KOPT-K1 (cell line): Measurements from ENCODE around the gene AIFM3.
"Not testable (repeated sequence)": the region's sequence is repeated elsewhere in the genome, so short reads cannot be mapped to it uniquely, and the experiment has no call there.

Experiments used
- H3K27ac ChIP-seq: fragments of 200-600 bp; sonication (generic); 2 replicates; pipeline ENCODE4 v1.5.1; 2016; ENCODE audit warnings: antibody characterized with exemption, mild to moderate bottlenecking, low read depth, low read length; ENCODE audit not compliant: poor library complexity, severe bottlenecking
- H3K36me3 ChIP-seq: fragments of 200-600 bp; sonication (generic); 2 replicates; pipeline ENCODE4 v1.5.1; 2017; ENCODE audit warnings: antibody characterized with exemption, mild to moderate bottlenecking, low read length, moderate library complexity; ENCODE audit not compliant: insufficient read depth
- H3K9me3 ChIP-seq: fragments of 200-600 bp; sonication (generic); 2 replicates; pipeline ENCODE4 v1.5.1; 2017; ENCODE audit warnings: antibody characterized with exemption, low read length, mild to moderate bottlenecking; ENCODE audit not compliant: insufficient read depth, poor library complexity, severe bottlenecking

AIFM3 gene

DNA sequence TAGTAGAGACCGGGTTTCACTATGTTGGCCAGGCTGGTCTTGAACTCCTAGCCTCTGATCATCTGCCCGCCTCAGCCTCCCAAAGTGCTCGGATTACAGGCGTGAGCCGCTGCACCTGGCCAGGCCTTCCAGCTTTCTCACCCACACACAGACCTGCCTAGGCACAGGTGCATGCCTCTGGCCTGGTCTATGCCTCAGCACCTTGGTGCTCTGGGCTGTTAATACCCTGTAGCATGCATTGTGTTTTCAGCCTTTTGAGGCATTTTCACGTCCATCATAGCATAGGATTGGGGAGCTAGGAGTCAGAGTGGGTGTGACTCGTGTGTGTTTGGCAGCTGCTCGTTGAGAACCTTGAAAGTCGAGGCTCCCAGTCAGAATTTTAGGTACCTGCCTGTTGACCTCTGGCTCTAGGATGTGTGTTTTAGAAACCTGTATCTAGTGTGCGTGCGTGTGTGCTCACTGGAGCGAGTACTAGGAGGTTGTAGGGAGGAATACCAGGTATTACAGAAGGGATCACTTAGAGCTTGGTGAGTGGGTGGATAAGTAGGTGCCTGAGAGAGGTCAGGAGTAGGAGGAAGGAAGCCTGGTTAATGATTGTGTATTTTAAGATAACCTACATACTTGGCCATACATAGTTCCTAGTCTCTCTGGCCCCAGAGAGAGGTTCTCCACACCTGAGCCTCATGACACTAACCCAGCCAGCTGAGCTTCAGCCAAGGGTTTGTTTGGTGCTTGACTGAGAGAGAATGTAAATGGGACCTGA lies 29.8 kb upstream of the AIFM3 start:
- H3K36me3 ChIP-seq: peaks cover 93% of the 10 kb centered on the region
- no peak overlapping the region for H3K27ac ChIP-seq
- no peaks in the 10 kb centered on the region for H3K9me3 ChIP-seq

DNA sequence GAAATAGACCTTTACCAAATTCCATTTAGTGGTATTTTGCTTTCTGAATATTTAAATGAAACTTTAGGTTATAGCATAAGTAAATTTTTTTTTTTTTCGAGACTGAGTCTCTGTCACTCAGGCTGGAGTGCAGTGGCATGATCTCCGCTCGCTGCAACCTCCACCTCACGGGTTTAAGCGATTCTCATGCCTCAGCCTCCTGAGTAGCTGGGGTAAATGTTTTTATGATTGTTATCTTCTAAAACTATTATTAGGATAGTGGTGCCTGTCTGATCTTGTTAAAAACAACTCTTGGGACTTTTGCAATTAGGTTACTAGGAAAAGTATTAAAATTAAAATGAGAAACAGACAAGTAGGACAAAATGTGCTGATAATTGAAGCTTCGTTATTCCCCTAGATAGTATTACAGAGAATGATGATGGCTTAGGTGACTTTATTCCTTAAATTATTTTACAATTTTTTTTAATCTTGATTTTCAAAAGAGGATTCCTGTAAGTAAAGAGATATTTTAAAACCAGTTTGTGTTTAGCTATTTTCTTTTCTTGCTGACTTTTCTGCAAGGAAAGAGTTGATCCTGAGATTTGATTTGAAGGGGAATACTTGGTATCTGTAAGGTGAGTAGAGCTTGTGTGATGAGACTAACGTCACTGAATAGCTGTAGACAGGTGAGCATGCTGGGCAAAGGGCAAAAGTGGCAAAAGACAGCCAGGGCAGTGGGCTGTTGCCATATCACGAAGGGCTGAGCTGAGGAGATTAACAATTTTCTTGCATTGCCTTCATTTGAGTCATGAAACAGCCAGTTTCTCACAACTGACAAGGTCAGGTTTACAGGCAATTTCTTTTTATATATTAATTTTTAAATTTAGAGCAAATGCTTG lies 29.0 kb upstream of the AIFM3 start:
- Histone ChIP-seq H3K9me3 (no peaks in the 10 kb centered on the region), H3K36me3 (peaks cover 96% of the 10 kb centered on the region)

DNA sequence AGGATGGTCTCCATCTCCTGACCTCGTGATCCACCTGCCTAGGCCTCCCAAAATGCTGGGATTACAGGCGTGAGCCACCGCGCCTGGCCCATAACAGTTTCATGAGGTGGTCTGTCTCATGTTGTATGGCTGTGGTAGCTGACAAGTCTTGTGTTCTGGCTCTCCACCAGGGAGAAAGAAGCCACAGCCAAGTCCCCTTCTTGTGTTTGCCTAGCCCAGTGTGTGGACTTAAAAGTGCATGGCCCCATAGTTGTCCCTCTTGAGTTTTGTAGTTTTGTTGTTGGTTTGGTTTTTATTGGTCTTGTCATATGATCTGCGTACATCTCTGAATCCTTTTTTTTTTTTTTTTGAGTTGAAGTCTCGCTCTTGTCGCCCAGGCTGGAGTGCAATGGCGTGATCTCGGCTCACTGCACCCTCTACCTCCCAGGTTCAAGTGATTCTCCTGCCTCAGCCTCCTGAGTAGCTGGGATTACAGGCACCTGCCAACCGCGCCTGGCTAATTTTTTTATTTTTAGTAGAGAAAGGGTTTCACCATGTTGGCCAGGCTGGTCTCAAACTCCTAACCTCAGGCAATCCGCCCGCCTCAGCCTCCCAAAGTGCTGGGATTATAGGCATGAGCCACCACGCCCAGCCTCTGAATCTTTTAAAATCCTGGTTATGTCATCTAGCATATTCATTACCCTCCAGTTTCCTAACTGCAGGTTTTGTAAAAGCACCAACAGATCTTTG lies 27.4 kb upstream of the AIFM3 start:
- H3K27ac ChIP-seq, H3K9me3 ChIP-seq: not testable (repeated sequence)
- peaks cover 88% of the 10 kb centered on the region for H3K36me3 ChIP-seq

More for the DNA sequence above, 29.0 kb upstream of the AIFM3 start:
- H3K27ac ChIP-seq: no peak overlapping the region

- Histone ChIP-seq H3K27ac (no peak overlapping the region), H3K9me3 (no peaks in the 10 kb centered on the region), H3K36me3 (peaks cover 85% of the 10 kb centered on the region)
Observed at GRCh38 chr22:20940186-20940651, 26.8 kb upstream of the AIFM3 start.

- H3K9me3 ChIP-seq: no peaks in the 10 kb centered on the region
- peaks cover 85% of the 10 kb centered on the region for H3K36me3 ChIP-seq
Observed at GRCh38 chr22:20940904-20941385, 26.1 kb upstream of the AIFM3 start.

DNA sequence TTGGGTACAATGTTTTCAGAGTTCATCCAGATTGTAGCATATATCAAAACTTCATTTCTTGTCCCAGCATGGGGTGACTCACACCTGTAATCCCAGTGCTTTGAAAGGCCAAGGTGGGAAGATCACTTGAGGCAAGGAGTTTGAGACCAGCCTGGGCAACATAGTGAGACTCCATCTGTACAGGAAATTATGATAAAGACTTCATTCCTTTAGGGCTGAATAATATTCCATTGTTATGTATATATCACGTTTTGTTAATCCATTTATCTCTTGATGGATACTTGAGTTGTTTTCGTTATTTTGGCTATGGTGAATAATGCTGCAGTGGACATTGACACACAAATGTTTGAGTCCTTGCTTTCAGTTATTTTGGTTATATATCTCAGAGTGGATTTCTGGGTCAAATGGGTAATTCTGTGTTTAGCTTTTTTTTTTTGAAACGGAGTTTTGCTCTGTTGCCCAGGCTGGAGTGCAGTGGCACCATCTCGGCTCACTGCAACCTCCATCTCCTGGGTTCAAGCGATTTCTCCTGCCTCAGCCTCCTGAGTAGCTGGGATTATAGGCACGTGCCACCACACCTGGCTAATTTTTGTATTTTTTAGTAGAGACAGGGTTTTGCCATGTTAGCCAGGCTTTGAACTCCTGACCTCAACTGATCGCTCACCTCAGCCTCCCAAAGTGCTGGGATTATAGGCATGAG lies 24.7 kb upstream of the AIFM3 start:
- not testable (repeated sequence) for H3K9me3 ChIP-seq, H3K27ac ChIP-seq
- H3K36me3 ChIP-seq: peaks cover 85% of the 10 kb centered on the region

More at GRCh38 chr22:20940904-20941385, 26.1 kb upstream of the AIFM3 start:
- no peak overlapping the region for H3K27ac ChIP-seq

- no peak overlapping the region for H3K27ac ChIP-seq
Observed at GRCh38 chr22:20943104-20943933, 23.7 kb upstream of the AIFM3 start.

GRCh38 chr22:20944042-20944441 lies 23.0 kb upstream of the AIFM3 start:
- Histone ChIP-seq H3K27ac (no peak overlapping the region), H3K9me3 (no peaks in the 10 kb centered on the region), H3K36me3 (peaks cover 84% of the 10 kb centered on the region)

More at GRCh38 chr22:20943104-20943933, 23.7 kb upstream of the AIFM3 start:
- Histone ChIP-seq H3K36me3 (peaks cover 84% of the 10 kb centered on the region), H3K9me3 (no peaks in the 10 kb centered on the region)

DNA sequence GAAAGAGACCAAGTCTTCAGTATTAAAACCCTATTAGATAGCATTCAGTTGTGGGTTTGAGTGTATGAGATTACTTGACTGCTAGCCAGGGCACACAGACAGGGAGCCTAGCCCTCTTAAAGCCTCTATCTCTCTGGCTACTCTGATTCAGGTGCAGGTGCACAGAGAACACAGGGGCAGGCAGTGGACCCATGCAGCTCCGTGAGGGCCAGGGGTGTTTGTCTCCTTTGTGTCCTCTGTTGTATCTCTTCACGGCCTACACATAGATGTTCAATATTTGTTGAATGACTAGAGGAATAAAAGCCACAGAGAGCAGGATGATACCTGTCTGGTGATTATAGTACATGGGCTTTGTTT lies 21.5 kb upstream of the AIFM3 start:
- H3K27ac ChIP-seq: no peak overlapping the region
- peaks cover 84% of the 10 kb centered on the region for H3K36me3 ChIP-seq
- H3K9me3 ChIP-seq: no peaks in the 10 kb centered on the region

DNA sequence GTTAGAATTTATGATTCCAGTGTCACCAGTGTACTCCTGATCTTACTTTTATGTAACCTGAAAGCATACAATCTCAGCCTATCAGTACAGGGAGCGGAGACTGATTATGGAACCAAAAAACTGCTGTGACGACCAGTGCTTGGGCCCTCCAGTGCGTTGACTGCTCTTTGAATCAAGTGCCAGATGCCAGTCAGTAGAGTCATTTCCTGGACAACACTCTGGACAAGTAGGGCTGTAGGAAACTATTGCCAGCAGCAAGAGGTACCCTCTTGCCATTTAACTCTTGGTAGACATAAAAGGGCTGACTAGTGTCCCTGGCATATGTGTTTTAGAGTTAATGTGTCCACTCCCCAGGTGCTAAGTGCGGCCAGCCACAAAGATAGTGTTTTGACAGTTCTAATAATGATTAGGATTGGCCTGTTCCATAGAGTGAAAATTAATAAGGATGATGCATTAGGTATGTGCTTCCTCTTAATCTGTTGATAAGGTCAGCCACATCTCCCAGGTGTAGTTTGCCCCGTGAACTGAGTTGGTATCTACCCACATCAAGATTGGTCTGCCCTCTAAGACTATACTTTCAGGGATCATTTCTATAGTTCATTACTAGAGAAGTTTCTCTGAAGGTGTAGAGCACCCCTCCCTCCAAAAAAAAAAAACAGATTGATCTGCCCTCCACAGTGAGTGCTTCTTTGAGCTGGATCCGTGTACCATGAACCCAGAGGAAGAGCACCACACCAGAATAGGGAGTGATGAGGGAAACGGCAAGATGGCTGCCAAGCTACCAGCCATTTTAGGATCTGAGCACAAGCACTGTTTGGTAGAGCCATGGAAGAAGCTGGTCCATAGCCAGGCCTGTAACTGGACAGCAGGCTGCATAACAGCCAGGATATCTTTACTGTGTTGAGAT lies 20.7 kb upstream of the AIFM3 start:
- Histone ChIP-seq H3K27ac (no peak overlapping the region), H3K36me3 (peaks cover 85% of the 10 kb centered on the region), H3K9me3 (no peaks in the 10 kb centered on the region)

GRCh38 chr22:20946991-20947390 lies 20.1 kb upstream of the AIFM3 start:
- Histone ChIP-seq H3K36me3 (peaks cover 88% of the 10 kb centered on the region), H3K9me3 (no peaks in the 10 kb centered on the region), H3K27ac (no peak overlapping the region)

- no peak overlapping the region for H3K27ac ChIP-seq
- no peaks in the 10 kb centered on the region for H3K9me3 ChIP-seq
- H3K36me3 ChIP-seq: peaks cover 88% of the 10 kb centered on the region
Observed at GRCh38 chr22:20948450-20948849, 18.6 kb upstream of the AIFM3 start.

- Histone ChIP-seq H3K27ac (no peak overlapping the region), H3K36me3 (peaks cover 90% of the 10 kb centered on the region), H3K9me3 (no peaks in the 10 kb centered on the region)
Observed at GRCh38 chr22:20948989-20949388, 18.1 kb upstream of the AIFM3 start.
